OCI-LY1 (cell line): ENCODE data around the gene PRKAR2B.

Experiments used
- CTCF ChIP-seq: fragments of 200-600 bp; sonication (generic), shearing (Covaris generic); IDR thresholded peaks from 2 replicates; pipeline ENCODE4 v1.5.1; 2017; ENCODE audit warnings: mild to moderate bottlenecking, antibody characterized with exemption, low read length, moderate library complexity, mixed read lengths
- EZH2 ChIP-seq: fragments of 200-600 bp; sonication (generic), shearing (Covaris generic); IDR thresholded peaks from 2 replicates; pipeline ENCODE4 v1.8.0; 2017; ENCODE audit warnings: borderline replicate concordance, mixed run types, mild to moderate bottlenecking, antibody characterized with exemption, low read length, moderate library complexity, mixed read lengths

- no peak for TF ChIP-seq CTCF
- TF ChIP-seq EZH2 = no peak
Observed at GRCh38 chr7:107020400-107020799, 24.1 kb upstream of the PRKAR2B start.
